Keratinocyte (primary cell): ENCODE results near the gene FGGY. TPM values are rescaled to one million over a fixed set of nuclear protein-coding genes. Genes with fewer than 3 reads are reported as not detected.

Source experiments
- DNase-seq: peaks from one replicate; pipeline ENCODE4 v3.0.0-alpha.2; 2011; ENCODE audit warnings: low read depth, missing footprints, low spot score
- FAIRE-seq: peaks from 2 replicates; lab custom pipeline; 2011; peaks lifted over from hg19 to GRCh38; lab: Jason Lieb, UNC
- H2AFZ ChIP-seq: 2 replicates; pipeline ENCODE4 v1.6.0; 2012; ENCODE audit warnings: low read length, control low read depth, inconsistent platforms; ENCODE audit not compliant: control insufficient read depth
- H3K27ac ChIP-seq: 2 replicates; pipeline ENCODE4 v1.5.1; 2011; ENCODE audit warnings: low read length; ENCODE audit not compliant: control insufficient read depth, insufficient read depth
- H3K27me3 ChIP-seq: 3 replicates; pipeline ENCODE4 v1.6.0; 2011; ENCODE audit warnings: low read length; ENCODE audit not compliant: control insufficient read depth, insufficient read depth; ENCODE audit errors: extremely low read depth
- H3K36me3 ChIP-seq, 2 experiments: 2 replicates in 1 of 2; 3 replicates in 1 of 2; pipeline ENCODE4 v1.5.1; 2011; ENCODE audit warnings: low read length in 2 of 2, mild to moderate bottlenecking in 1 of 2; ENCODE audit not compliant: control insufficient read depth in 2 of 2, insufficient read depth in 2 of 2; ENCODE audit errors: extremely low read depth in 1 of 2
- H3K4me1 ChIP-seq: 3 replicates; pipeline ENCODE4 v1.5.1; 2011; ENCODE audit warnings: low read length; ENCODE audit not compliant: control insufficient read depth, insufficient read depth; ENCODE audit errors: extremely low read depth
- H3K4me2 ChIP-seq: 3 replicates; pipeline ENCODE4 v1.6.0; 2011; ENCODE audit warnings: low read depth, low read length; ENCODE audit not compliant: control insufficient read depth, insufficient read depth; ENCODE audit errors: extremely low read depth
- H3K4me3 ChIP-seq, 3 experiments: fragments of 200-600 bp in 1 of 3; sonication (generic) in 1 of 3; 2 replicates in 2 of 3; 3 replicates in 1 of 3; pipeline ENCODE4 v1.5.1; 2011 to 2016; ENCODE audit warnings: low read length in 3 of 3, mild to moderate bottlenecking in 3 of 3, control low read depth in 2 of 3, inconsistent platforms in 1 of 3, low read depth in 1 of 3, mixed read lengths in 1 of 3, mixed run types in 1 of 3, moderate library complexity in 1 of 3; ENCODE audit not compliant: control insufficient read depth in 2 of 3, insufficient read depth in 2 of 3; ENCODE audit errors: extremely low read depth in 1 of 3
- H3K79me2 ChIP-seq: 2 replicates; pipeline ENCODE4 v1.6.0; 2012; ENCODE audit warnings: low read length; ENCODE audit not compliant: control insufficient read depth, insufficient read depth
- H3K9ac ChIP-seq: 3 replicates; pipeline ENCODE4 v1.6.0; 2011; ENCODE audit warnings: low read length; ENCODE audit not compliant: control insufficient read depth, insufficient read depth; ENCODE audit errors: extremely low read depth
- H3K9me1 ChIP-seq: 3 replicates; pipeline ENCODE4 v1.6.0; 2011; ENCODE audit warnings: low read length; ENCODE audit not compliant: control insufficient read depth, insufficient read depth; ENCODE audit errors: extremely low read depth
- H3K9me3 ChIP-seq: 2 replicates; pipeline ENCODE4 v1.5.1; 2012; ENCODE audit warnings: low read depth, low read length; ENCODE audit not compliant: control insufficient read depth
- H4K20me1 ChIP-seq: 3 replicates; pipeline ENCODE4 v1.6.0; 2011; ENCODE audit warnings: low read length; ENCODE audit not compliant: control insufficient read depth, insufficient read depth; ENCODE audit errors: extremely low read depth
- EZH2 ChIP-seq: IDR thresholded peaks from one replicate; pipeline ENCODE4 v1.6.1; 2012; ENCODE audit warnings: inconsistent platforms, mild to moderate bottlenecking, low read length, moderate library complexity
- dilution Hi-C: fragments of 300-500 bp; cut with MboI; formaldehyde crosslinking; loops from one replicate; pipeline ENCODE4 v1.7.0; 2020; ENCODE audit warnings: low sequenced_read_pairs; ENCODE audit not compliant: extremely low pct_ligation_motif_present
- polyA plus RNA-seq, 5 experiments: library from polyadenylated mRNA; depleted of rRNA in 3 of 5; stranded (reverse) in 3 of 5; stranded (forward) in 1 of 5; unstranded in 1 of 5; fragments of >200 nt; gene quantifications; 1 replicate in 1 of 5; 2 replicates in 3 of 5; 3 replicates in 1 of 5; pipeline versions ENCODE4 v1.2.1 to v1.2.3, GENCODE V29; 2011 to 2012; ENCODE audit warnings: missing spikeins in 2 of 5, low read depth in 1 of 5, low replicate concordance in 1 of 5
- TF ChIP-seq, protein P1 (sequence below), 3 experiments: IDR thresholded peaks in 1 of 3; conservative IDR thresholded peaks in 1 of 3; optimal IDR thresholded peaks in 1 of 3; 2 replicates in 2 of 3; 3 replicates in 1 of 3; pipeline versions ENCODE3 to v1.5.1; 2011; ENCODE audit warnings: low read length in 3 of 3, mild to moderate bottlenecking in 3 of 3, moderate library complexity in 2 of 3, control low read depth in 1 of 3, inconsistent platforms in 1 of 3; ENCODE audit not compliant: insufficient read depth in 2 of 3; ENCODE audit errors: extremely low read depth in 1 of 3

FGGY gene
- polyA plus RNA-seq, 1 donor (not counting 4 experiments of a cell fraction or from before 2014, with no cell fraction given): 16.6 TPM

DNA sequence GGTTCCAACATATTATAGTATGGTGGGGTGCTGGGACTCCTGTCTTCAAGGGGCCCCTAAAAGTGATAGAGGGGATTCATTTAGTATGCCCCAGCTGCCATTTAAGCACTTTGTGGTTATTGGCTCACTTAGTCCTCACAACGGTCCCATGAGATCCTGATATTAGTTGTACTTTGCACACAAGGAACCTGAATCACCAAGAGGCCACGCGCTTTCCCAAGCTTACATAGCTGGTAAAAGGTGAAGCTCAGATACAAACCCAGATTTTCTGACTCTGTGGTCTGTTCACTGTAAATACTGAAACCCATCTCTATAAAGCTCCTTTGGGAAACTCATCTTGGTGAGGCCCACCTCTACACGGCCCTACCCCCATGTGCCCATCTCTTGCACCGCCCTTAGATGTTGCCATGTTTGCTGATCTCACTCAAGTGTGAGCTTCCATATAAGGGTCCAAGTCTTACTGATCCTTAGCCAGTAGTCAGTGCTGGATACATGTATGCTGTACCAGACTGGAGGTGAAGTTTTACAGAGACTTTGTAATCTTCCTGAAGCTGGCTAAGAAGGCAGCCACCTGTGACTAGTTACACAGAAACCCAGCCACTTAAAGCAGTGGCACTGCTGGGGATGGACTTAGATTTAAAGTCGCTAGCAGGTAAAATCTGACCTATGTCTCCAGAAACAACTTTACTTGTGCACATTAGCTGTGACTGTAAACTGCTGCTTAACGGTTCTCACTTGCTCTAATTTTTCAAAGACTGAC lies 393.5 kb downstream of the FGGY start:
- TF ChIP-seq, protein P1, sequence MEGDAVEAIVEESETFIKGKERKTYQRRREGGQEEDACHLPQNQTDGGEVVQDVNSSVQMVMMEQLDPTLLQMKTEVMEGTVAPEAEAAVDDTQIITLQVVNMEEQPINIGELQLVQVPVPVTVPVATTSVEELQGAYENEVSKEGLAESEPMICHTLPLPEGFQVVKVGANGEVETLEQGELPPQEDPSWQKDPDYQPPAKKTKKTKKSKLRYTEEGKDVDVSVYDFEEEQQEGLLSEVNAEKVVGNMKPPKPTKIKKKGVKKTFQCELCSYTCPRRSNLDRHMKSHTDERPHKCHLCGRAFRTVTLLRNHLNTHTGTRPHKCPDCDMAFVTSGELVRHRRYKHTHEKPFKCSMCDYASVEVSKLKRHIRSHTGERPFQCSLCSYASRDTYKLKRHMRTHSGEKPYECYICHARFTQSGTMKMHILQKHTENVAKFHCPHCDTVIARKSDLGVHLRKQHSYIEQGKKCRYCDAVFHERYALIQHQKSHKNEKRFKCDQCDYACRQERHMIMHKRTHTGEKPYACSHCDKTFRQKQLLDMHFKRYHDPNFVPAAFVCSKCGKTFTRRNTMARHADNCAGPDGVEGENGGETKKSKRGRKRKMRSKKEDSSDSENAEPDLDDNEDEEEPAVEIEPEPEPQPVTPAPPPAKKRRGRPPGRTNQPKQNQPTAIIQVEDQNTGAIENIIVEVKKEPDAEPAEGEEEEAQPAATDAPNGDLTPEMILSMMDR (optimal IDR thresholded peaks at IDR 0.05 in 1 of 3, IDR thresholded peaks at IDR 0.05 in 1 of 3, conservative IDR thresholded peaks at IDR 0.05 in 1 of 3; ENCODE audit: extremely low read depth in 1 of 3, insufficient read depth in 2 of 3, low read length in 3 of 3): no peak
- TF ChIP-seq EZH2: no peak
- H3K27me3 ChIP-seq: no peaks in the 10 kb centered on the region
- H3K36me3 ChIP-seq: no peaks in the 10 kb centered on the region
- no peaks in the 10 kb centered on the region for H3K4me1 ChIP-seq
- dilution Hi-C loops: no loop called here
- no peak overlapping the region for H3K9ac ChIP-seq
- no peak overlapping the region for H2AFZ ChIP-seq
- H3K9me1 ChIP-seq: no peaks in the 10 kb centered on the region
- no peak overlapping the region for H3K27ac ChIP-seq
- no peaks in the 10 kb centered on the region for H3K79me2 ChIP-seq
- no peaks in the 10 kb centered on the region for H4K20me1 ChIP-seq
- H3K4me3 ChIP-seq: no peak overlapping the region
- DNase-seq: no peak
- no peak overlapping the region for H3K4me2 ChIP-seq
- FAIRE-seq: no peak
- H3K9me3 ChIP-seq: no peaks in the 10 kb centered on the region

DNA sequence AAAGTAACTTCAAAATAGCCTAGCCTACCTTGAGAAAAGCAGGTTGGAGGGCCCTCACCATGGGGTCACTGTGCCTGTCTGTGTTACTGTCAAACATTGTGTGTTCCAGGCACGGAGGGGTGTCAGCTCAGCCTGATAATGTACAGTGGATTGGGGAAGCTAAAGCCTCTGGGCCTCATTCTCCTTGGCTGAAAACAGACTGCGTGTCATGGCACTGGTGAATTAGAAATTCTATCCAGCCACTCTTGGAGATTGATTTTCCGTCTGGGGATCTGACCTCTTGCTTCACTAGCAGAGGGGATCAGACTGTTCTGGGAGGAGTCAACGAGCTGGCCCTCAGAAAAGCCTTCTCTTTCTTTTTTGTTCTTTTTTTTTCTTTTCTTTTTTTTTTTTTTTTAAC lies 394.4 kb downstream of the FGGY start:
- DNase-seq: no peak
- H3K9ac ChIP-seq: no peak overlapping the region
- H3K27me3 ChIP-seq: no peaks in the 10 kb centered on the region
- no peak overlapping the region for H3K27ac ChIP-seq
- H3K4me1 ChIP-seq: no peaks in the 10 kb centered on the region
- H3K36me3 ChIP-seq: no peaks in the 10 kb centered on the region
- dilution Hi-C loops: no loop called here
- H3K9me3 ChIP-seq: no peaks in the 10 kb centered on the region
- no peaks in the 10 kb centered on the region for H3K79me2 ChIP-seq
- H3K4me2 ChIP-seq: no peak overlapping the region
- H4K20me1 ChIP-seq: no peaks in the 10 kb centered on the region
- TF ChIP-seq, protein P1 (optimal IDR thresholded peaks at IDR 0.05 in 1 of 3, IDR thresholded peaks at IDR 0.05 in 1 of 3, conservative IDR thresholded peaks at IDR 0.05 in 1 of 3; ENCODE audit: extremely low read depth in 1 of 3, insufficient read depth in 2 of 3, low read length in 3 of 3): no peak
- no peak for TF ChIP-seq EZH2
- no peak overlapping the region for H3K4me3 ChIP-seq
- H2AFZ ChIP-seq: no peak overlapping the region
- FAIRE-seq: no peak
- no peaks in the 10 kb centered on the region for H3K9me1 ChIP-seq
